ENCODE data around the gene LONRF2.

DNA sequence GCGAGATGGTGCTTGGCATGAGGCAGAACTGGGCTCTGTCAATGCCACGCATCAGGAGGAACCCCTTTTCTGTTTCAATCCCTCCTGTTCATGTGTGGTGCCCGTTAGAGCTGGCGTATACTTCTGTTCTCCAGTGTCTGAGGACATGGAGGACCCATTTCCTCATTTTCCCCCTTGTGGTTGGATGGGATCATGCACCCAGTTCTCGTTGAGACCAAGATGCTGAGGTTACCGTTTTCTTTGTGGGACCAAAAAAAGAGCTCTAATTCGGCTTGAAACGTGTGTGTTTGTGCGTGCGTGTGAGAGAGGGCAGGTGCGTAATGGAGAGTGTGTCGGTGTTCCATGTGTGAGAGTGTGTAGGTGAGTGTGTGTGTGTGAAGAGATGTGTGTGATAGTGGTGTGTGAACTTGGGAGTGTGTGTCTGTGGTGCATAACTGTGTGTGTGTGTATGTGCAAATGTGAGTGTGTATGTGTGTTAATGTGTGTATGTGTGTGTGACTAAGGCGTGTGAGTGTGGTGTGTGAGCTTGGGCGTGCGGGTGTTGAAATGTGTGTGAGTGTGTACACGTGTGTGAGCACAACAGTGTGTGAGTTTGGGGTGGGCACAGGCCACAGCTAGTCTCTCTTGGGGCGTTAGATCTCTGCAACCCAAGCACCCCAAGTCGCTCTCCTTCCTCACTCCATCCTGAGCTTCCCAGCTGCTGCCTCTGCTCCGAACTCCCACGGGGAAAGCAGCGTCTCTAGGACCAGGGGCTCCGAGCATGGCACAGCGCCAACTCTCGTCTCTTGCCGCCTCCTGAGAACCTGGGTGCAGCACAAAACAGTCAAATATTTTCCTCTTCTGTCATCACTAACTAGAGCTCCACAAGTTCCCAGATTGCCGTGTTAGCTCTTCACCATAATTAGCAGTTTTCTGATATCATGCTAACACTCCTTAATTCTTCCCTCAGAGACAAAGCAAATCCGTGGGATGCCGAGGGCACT lies 75.8 kb downstream of the LONRF2 start:
- no peak for TF ChIP-seq EZH2 (IDR thresholded peaks at IDR 0.05; ENCODE audit: low read length)
- TF ChIP-seq, protein P1, sequence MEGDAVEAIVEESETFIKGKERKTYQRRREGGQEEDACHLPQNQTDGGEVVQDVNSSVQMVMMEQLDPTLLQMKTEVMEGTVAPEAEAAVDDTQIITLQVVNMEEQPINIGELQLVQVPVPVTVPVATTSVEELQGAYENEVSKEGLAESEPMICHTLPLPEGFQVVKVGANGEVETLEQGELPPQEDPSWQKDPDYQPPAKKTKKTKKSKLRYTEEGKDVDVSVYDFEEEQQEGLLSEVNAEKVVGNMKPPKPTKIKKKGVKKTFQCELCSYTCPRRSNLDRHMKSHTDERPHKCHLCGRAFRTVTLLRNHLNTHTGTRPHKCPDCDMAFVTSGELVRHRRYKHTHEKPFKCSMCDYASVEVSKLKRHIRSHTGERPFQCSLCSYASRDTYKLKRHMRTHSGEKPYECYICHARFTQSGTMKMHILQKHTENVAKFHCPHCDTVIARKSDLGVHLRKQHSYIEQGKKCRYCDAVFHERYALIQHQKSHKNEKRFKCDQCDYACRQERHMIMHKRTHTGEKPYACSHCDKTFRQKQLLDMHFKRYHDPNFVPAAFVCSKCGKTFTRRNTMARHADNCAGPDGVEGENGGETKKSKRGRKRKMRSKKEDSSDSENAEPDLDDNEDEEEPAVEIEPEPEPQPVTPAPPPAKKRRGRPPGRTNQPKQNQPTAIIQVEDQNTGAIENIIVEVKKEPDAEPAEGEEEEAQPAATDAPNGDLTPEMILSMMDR (optimal IDR thresholded peaks at IDR 0.05 in 1 of 3, IDR thresholded peaks at IDR 0.05 in 1 of 3, conservative IDR thresholded peaks at IDR 0.05 in 1 of 3; ENCODE audit: extremely low read depth in 1 of 3, insufficient read depth in 2 of 3, low read length in 3 of 3) = peak in 2 of 3 experiments; percentile 7 to 15

All from keratinocyte (primary cell).